Astrocyte (in vitro differentiated cells and primary cell): ENCODE results near the gene IYD. TPM values are rescaled to one million over a fixed set of nuclear protein-coding genes. Genes with fewer than 3 reads are reported as not detected.

Source experiments
- DNase-seq: peaks from one replicate; pipeline ENCODE4 v3.0.0-alpha.2; 2010; ENCODE audit warnings: low read depth
- FAIRE-seq: peaks from 2 replicates; lab custom pipeline; 2011; peaks lifted over from hg19 to GRCh38; lab: Jason Lieb, UNC
- H2AFZ ChIP-seq: 2 replicates; pipeline ENCODE4 v1.6.0; 2012; ENCODE audit warnings: low read depth, low read length, inconsistent platforms
- H3K27ac ChIP-seq: 2 replicates; pipeline ENCODE4 v1.5.1; 2011; ENCODE audit warnings: low read depth, low read length, inconsistent platforms
- H3K27me3 ChIP-seq: 2 replicates; pipeline ENCODE4 v1.6.0; 2011; ENCODE audit warnings: low read length, inconsistent platforms; ENCODE audit not compliant: insufficient read depth
- H3K36me3 ChIP-seq: 2 replicates; pipeline ENCODE4 v1.5.1; 2011; ENCODE audit warnings: low read length, inconsistent platforms; ENCODE audit not compliant: insufficient read depth
- H3K4me1 ChIP-seq: 2 replicates; pipeline ENCODE4 v1.5.1; 2011; ENCODE audit warnings: low read length, inconsistent platforms; ENCODE audit not compliant: insufficient read depth
- H3K4me2 ChIP-seq: 2 replicates; pipeline ENCODE4 v1.6.0; 2012; ENCODE audit warnings: low read length, inconsistent platforms
- H3K4me3 ChIP-seq: 2 replicates; pipeline ENCODE4 v1.5.1; 2011; ENCODE audit warnings: low read depth, mild to moderate bottlenecking, low read length, inconsistent platforms; ENCODE audit not compliant: insufficient read depth
- H3K79me2 ChIP-seq: 2 replicates; pipeline ENCODE4 v1.6.0; 2012; ENCODE audit warnings: mild to moderate bottlenecking, low read length, inconsistent platforms; ENCODE audit not compliant: insufficient read depth
- H3K9ac ChIP-seq: 2 replicates; pipeline ENCODE4 v1.6.0; 2012; ENCODE audit warnings: mild to moderate bottlenecking, low read length, inconsistent platforms
- H3K9me3 ChIP-seq: 2 replicates; pipeline ENCODE4 v1.5.1; 2012; ENCODE audit warnings: low read depth, mild to moderate bottlenecking, low read length, inconsistent platforms; ENCODE audit not compliant: insufficient read depth
- H4K20me1 ChIP-seq: 2 replicates; pipeline ENCODE4 v1.6.0; 2012; ENCODE audit warnings: low read length, inconsistent platforms; ENCODE audit not compliant: insufficient read depth
- H3K27ac Mint-ChIP-seq: one replicate; pipeline ENCODE4 v1.8.0; 2021; ENCODE audit warnings: mild to moderate bottlenecking, mixed read lengths; ENCODE audit not compliant: unreplicated experiment
- H3K27me3 Mint-ChIP-seq: one replicate; pipeline ENCODE4 v1.8.0; 2021; ENCODE audit warnings: low read depth, mixed read lengths; ENCODE audit not compliant: unreplicated experiment
- H3K36me3 Mint-ChIP-seq: one replicate; pipeline ENCODE4 v1.8.0; 2021; ENCODE audit warnings: low read depth, mixed read lengths; ENCODE audit not compliant: unreplicated experiment
- H3K4me1 Mint-ChIP-seq: one replicate; pipeline ENCODE4 v1.8.0; 2021; ENCODE audit warnings: low read depth, mixed read lengths; ENCODE audit not compliant: unreplicated experiment
- H3K4me3 Mint-ChIP-seq: one replicate; pipeline ENCODE4 v1.8.0; 2021; ENCODE audit warnings: mild to moderate bottlenecking, moderate library complexity, mixed read lengths; ENCODE audit not compliant: unreplicated experiment
- H3K9me3 Mint-ChIP-seq: one replicate; pipeline ENCODE4 v1.8.0; 2021; ENCODE audit warnings: mild to moderate bottlenecking, mixed read lengths; ENCODE audit not compliant: unreplicated experiment
- EZH2 ChIP-seq: IDR thresholded peaks from 2 replicates; pipeline ENCODE4 v1.6.1; 2012; ENCODE audit warnings: mild to moderate bottlenecking, low read length, inconsistent platforms; ENCODE audit not compliant: insufficient read depth
- total RNA-seq: library from RNA; stranded (reverse); gene quantifications from 2 replicates; pipeline ENCODE4 v1.2.1, GENCODE V29; 2021
- TF ChIP-seq, protein P1 (sequence below): IDR thresholded peaks from 2 replicates; pipeline ENCODE4 v1.5.1; 2011; ENCODE audit warnings: low read depth, mild to moderate bottlenecking, inconsistent platforms, low read length, moderate library complexity; ENCODE audit not compliant: insufficient read depth

IYD gene
- total RNA-seq, 1 donor from 2014 or later: not detected

DNA sequence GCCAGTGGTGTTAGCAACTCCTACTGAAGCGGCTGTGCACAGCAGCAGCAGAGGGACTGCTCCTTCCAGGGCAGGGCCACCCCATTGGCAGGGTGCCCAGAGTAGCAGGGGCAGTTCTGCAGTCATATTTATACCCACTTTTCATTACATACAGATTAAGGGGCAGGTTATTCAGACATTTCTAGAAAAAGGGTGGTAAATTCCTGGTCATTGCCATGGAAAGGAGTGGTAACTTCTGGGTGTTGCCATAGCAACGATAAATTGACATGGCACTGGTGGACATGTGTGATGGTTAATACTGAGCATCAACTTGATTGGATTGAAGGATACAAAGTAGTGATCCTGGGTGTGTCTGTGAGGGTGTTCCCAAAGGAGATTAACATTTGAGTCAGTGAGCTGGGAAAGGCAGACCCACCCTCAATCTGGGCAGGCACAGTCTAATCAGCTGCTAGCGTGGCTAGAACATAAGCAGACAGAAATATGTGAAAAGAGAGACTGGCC, 45.0 kb downstream of the IYD start:
- H3K79me2 ChIP-seq: no peaks in the 10 kb centered on the region
- H3K27me3 Mint-ChIP-seq: no peaks in the 10 kb centered on the region
- H3K4me3 Mint-ChIP-seq: no peak overlapping the region
- H3K9me3 Mint-ChIP-seq: no peaks in the 10 kb centered on the region
- peaks cover 40% of the 10 kb centered on the region for H3K4me1 Mint-ChIP-seq
- H4K20me1 ChIP-seq: no peaks in the 10 kb centered on the region
- no peaks in the 10 kb centered on the region for H3K9me3 ChIP-seq
- DNase-seq: no peak
- no peaks in the 10 kb centered on the region for H3K36me3 Mint-ChIP-seq
- H3K36me3 ChIP-seq: no peaks in the 10 kb centered on the region
- H3K4me2 ChIP-seq: no peak overlapping the region
- H3K27ac Mint-ChIP-seq: no peak overlapping the region
- H3K4me1 ChIP-seq: peaks cover 31% of the 10 kb centered on the region
- no peaks in the 10 kb centered on the region for H3K27me3 ChIP-seq
- H3K27ac ChIP-seq: no peak overlapping the region
- H2AFZ ChIP-seq: no peak overlapping the region
- no peak for FAIRE-seq
- TF ChIP-seq, protein P1, sequence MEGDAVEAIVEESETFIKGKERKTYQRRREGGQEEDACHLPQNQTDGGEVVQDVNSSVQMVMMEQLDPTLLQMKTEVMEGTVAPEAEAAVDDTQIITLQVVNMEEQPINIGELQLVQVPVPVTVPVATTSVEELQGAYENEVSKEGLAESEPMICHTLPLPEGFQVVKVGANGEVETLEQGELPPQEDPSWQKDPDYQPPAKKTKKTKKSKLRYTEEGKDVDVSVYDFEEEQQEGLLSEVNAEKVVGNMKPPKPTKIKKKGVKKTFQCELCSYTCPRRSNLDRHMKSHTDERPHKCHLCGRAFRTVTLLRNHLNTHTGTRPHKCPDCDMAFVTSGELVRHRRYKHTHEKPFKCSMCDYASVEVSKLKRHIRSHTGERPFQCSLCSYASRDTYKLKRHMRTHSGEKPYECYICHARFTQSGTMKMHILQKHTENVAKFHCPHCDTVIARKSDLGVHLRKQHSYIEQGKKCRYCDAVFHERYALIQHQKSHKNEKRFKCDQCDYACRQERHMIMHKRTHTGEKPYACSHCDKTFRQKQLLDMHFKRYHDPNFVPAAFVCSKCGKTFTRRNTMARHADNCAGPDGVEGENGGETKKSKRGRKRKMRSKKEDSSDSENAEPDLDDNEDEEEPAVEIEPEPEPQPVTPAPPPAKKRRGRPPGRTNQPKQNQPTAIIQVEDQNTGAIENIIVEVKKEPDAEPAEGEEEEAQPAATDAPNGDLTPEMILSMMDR: no peak
- no peak for TF ChIP-seq EZH2
- no peak overlapping the region for H3K4me3 ChIP-seq
- no peak overlapping the region for H3K9ac ChIP-seq

- Mint-ChIP-seq H3K36me3 (no peaks in the 10 kb centered on the region), H3K4me3 (no peak overlapping the region), H3K4me1 (peaks cover 24% of the 10 kb centered on the region), H3K27me3 (no peaks in the 10 kb centered on the region), H3K27ac (no peak overlapping the region), H3K9me3 (no peaks in the 10 kb centered on the region)
- TF ChIP-seq, protein P1: no peak
- no peak for TF ChIP-seq EZH2
- no peak overlapping the region for H2AFZ ChIP-seq
- H3K27ac ChIP-seq: no peak overlapping the region
- no peak for FAIRE-seq
- no peak overlapping the region for H3K4me2 ChIP-seq
- DNase-seq: no peak
- H3K79me2 ChIP-seq: no peaks in the 10 kb centered on the region
- no peaks in the 10 kb centered on the region for H3K36me3 ChIP-seq
- H3K27me3 ChIP-seq: no peaks in the 10 kb centered on the region
- H3K4me1 ChIP-seq: peaks cover 17% of the 10 kb centered on the region
- H4K20me1 ChIP-seq: no peaks in the 10 kb centered on the region
- H3K9ac ChIP-seq: no peak overlapping the region
- H3K4me3 ChIP-seq: no peak overlapping the region
- H3K9me3 ChIP-seq: no peaks in the 10 kb centered on the region
Measured at GRCh38 chr6:150416128-150416527, 47.3 kb downstream of the IYD start.

GRCh38 chr6:150417250-150417649, 48.4 kb downstream of the IYD start:
- H3K4me3 Mint-ChIP-seq: no peak overlapping the region
- Histone ChIP-seq H4K20me1 (no peaks in the 10 kb centered on the region), H3K27ac (no peak overlapping the region), H3K36me3 (no peaks in the 10 kb centered on the region), H3K4me2 (no peak overlapping the region), H3K9ac (no peak overlapping the region), H3K27me3 (no peaks in the 10 kb centered on the region), H3K4me3 (no peak overlapping the region), H3K4me1 (peaks cover 8% of the 10 kb centered on the region), H3K9me3 (no peaks in the 10 kb centered on the region), H2AFZ (no peak overlapping the region), H3K79me2 (no peaks in the 10 kb centered on the region)
- H3K27ac Mint-ChIP-seq: peak overlapping the region; percentile 94
- no peaks in the 10 kb centered on the region for H3K27me3 Mint-ChIP-seq
- FAIRE-seq (no peak), DNase-seq (no peak)
- TF ChIP-seq, protein P1: no peak
- no peak for TF ChIP-seq EZH2
- H3K4me1 Mint-ChIP-seq: peaks cover 14% of the 10 kb centered on the region
- no peaks in the 10 kb centered on the region for H3K36me3 Mint-ChIP-seq
- H3K9me3 Mint-ChIP-seq: no peaks in the 10 kb centered on the region
